GM19395 (cell line): ENCODE measurements around the gene ARHGEF17.

Source experiments
- ATAC-seq: cut with Tn5 transposase; IDR thresholded peaks from one replicate; pipeline ENCODE4 v1.9.1; 2021; ENCODE audit warnings: mild to moderate bottlenecking, moderate library complexity; ENCODE audit not compliant: unreplicated experiment

Gene ARHGEF17

GRCh38 chr11:73331138-73331916 lies 23.3 kb downstream of the ARHGEF17 start:
- no peak for ATAC-seq

- ATAC-seq: no peak
Measured at GRCh38 chr11:73333173-73333572, 25.1 kb downstream of the ARHGEF17 start.

- ATAC-seq: no peak
Measured at GRCh38 chr11:73333640-73334383, 25.7 kb downstream of the ARHGEF17 start.

DNA sequence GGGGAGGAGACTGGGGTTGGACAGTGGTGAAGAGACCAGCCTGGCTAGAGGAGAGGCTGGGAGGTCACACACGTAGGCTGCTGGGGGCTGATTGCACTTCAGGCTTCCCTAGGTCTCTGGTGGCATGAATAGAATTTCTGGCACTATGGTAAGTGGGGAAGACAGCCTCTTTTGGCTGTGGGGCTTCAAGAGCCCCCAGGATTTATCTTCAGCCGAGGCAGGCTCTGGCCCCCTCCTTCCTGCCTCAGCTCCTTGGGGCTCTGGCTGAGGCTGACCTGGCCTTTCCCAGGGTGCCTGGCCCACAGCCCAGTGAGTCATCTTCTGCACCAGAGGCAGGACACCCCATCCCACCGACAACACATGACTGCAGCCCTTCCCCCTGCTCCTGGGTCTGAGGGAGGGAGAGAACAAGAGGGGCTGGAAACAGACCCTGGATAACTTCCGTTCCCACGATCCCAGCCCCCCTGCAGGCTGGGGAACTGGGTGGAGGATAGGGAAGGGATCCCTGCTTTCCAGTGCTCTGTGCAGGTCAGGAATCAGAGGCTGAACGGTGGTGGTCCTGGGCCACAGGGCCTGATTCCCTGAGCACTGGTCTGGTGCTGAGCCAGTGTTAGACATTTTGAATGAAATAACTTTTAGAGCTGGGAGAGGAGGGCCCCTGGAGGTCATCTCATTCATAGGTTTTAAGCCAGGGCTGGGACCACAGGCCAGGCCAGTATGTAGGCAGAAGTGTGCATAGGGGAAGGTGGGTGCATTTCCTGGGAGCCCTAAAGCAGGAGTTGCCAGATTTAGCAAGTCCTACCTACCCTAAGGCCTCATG lies 26.5 kb downstream of the ARHGEF17 start:
- ATAC-seq: no peak

DNA sequence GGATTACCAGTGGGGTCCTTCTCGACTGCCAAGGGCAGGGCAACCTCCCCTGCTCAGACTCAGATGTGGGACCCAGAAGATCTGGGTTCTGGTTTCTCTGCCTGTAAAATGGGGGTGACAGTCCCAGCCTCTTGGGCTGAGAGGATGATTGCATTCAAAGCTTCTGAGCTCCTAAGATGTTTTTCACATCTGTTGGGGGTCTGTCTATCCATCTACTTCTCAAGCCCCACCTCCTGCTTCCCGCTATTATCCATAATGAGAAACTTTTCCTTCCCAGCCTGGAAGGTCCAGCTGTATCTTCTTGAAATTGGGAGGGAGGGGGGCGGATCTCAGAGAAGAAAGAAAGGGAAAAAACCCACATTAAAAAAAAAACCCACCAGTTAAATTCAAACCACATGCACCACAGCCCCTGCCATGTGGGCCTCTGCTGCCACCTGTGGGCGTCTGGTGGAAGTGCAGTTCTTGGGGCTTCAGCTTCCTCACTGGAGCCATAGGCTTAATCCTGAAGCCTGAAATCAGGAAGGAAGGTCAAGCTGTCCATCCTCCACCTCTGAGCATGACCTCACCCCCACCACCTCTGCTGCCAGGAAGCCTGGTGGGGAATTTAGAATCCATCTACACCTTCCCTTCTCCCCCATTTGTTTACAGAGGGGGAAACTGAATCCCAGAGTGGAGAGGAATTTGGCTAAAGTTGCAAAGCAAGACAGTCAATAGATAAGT lies 27.3 kb downstream of the ARHGEF17 start:
- ATAC-seq: no peak

- ATAC-seq: no peak
Measured at GRCh38 chr11:73337846-73338245, 29.8 kb downstream of the ARHGEF17 start.

DNA sequence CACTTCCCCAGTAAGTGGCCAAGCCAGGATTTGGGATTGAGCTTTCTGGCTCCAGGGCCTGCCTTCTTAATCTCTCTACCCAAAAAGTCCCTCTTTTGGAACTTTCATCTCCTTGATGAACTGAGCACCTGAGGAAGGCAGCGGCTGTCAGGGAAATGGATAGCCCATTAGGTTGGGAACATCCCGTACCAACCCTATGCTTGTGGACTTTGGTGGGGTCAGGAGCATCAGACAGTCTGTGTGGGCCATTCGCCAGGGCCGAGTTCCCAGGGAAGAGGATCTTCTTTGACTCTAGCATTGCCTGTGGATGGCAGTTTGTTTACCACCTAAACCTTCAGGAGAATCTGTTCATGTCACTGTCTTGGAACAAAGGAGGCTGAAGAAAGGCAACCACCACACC lies 30.2 kb downstream of the ARHGEF17 start:
- ATAC-seq: no peak

- ATAC-seq: no peak
Measured at GRCh38 chr11:73340164-73340563, 32.1 kb downstream of the ARHGEF17 start.

- ATAC-seq: no peak
Measured at GRCh38 chr11:73342633-73343032, 34.6 kb downstream of the ARHGEF17 start.

GRCh38 chr11:73343076-73343873 lies 35.2 kb downstream of the ARHGEF17 start:
- ATAC-seq: no peak

- no peak for ATAC-seq
Measured at GRCh38 chr11:73344191-73344607, 36.1 kb downstream of the ARHGEF17 start.

DNA sequence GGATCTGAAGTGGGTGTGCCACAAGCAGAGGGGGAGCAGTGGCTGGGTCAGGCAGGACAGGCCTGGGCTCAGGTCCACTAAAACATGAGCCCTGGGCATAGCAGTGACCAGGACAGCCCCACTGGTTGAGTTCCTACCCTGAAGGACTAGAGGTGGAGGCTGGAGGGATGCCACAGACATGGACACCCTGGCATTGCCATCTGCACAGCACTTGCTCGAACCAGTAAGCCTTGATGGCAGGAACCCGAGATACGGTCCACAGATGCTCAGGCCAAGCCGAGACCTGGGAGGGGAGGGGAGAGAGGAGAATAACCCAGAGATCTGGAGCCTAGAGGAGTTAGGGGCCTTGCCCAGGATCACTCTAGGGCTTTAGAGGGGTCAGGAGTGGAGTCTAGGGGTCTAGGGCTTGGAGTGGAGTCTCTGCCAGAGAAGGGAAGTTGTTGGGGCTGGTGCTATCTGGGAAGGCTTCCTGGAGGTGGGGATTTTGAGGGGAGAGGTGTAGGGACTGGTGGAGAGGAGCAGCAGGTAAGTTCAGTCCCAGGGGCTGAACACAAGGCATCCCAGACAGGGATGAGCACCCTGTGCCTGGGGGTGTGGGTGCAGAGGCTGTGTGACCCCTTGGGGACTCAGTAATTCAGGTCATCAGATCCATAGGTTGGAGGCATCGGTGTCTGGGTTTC lies 37.5 kb downstream of the ARHGEF17 start:
- ATAC-seq: no peak

GRCh38 chr11:73346186-73346935 lies 38.3 kb downstream of the ARHGEF17 start:
- ATAC-seq: no peak

DNA sequence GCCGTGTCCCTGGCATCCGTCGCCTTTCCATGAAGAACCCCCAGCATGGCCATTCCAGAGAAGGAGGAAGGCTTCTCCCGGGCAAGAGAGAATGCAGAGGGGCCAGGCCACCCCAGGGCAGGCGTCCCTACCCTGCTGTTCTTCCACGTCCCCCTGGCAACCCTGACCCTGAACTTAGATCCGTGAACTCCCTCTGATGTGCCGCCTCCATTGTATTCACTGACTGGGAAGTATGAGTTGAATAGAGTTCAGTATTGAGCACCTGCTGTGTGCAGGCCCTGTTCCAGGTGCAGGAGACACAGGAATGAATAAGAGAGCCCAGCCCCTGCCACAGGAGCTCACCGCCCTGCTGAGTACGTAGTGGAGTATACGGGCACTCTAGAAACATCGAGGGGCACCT lies 39.0 kb downstream of the ARHGEF17 start:
- no peak for ATAC-seq

DNA sequence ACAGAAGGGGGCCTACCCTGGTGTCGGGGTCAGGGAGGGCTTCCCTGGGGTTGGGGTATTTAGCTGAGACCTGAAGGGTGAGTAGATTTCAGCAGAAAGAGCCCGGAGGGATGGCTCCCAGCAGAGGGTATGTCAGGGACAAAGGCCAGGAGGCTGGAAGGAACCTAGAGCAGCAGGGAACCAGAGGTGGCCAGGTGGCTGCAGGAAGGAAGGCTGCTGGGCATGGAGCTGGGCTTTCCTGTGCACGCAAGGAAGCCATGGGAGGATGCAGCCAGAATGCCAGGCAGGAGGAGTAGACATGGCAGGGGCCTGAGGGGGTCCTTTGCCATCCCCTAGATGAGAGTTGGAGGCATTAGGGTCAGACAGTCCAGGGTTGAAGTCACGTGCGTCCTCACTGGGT lies 40.8 kb downstream of the ARHGEF17 start:
- ATAC-seq: no peak

DNA sequence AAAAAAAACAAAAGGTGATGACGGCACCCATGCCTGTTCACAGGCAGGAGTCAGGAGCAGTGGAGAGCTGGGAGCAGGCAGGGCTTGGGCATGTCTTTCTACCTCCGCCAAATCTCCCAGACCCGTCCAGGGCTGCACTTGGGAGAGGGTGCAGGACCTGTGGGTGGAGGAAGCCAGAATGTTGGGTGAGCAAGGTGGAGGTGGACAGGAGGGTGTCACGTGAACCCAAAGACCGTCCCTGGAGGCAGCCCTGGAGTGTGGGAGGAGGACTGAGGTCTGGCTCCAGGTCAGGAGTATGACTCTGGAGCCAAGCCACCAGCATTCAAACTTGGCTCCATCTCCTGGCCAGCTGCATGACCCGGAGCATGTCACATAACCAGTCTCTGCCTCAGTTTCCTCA lies 41.6 kb downstream of the ARHGEF17 start:
- no peak for ATAC-seq

- no peak for ATAC-seq
Measured at GRCh38 chr11:73350908-73351636, 43.0 kb downstream of the ARHGEF17 start.

DNA sequence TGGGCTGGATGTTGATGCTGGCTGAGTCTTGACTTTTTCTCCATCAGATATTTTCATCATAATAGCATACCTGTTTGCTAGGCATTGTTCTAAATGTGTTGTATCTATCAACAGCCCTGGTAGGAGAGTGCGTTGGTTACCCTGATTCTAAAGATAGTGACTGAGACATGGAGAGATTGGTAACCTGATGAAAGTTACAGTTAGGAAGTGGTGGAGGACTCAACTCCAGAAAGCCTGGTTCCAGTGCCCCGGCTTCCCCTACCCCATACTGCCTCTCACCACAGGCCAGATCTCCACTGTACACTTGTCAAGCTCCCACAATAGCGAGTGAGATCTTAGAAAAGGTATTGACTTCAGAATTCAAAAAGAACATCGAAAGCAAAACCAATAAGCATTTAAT lies 45.3 kb downstream of the ARHGEF17 start:
- ATAC-seq: no peak
